Activated naive CD8-positive, alpha-beta T cell treated with anti-CD3 and anti-CD28 coated beads, Interleukin-2, amount 50 U/mL, for 24 hours (primary cell): ENCODE data around the gene B4GALNT1.

Source experiments
- ATAC-seq: fragments of 150-1000 bp; cut with Tn5 transposase; one replicate; pipeline ENCODE4 v1.10.0; 2021
- DNase-seq: peaks from one replicate; pipeline ENCODE4 v3.0.0; 2021
- H3K27ac Mint-ChIP-seq: one replicate; pipeline ENCODE4 v1.8.0; 2021; ENCODE audit warnings: mild to moderate bottlenecking, mixed read lengths
- H3K27me3 Mint-ChIP-seq: one replicate; pipeline ENCODE4 v1.8.0; 2021; ENCODE audit warnings: mixed read lengths
- H3K36me3 Mint-ChIP-seq: one replicate; pipeline ENCODE4 v1.8.0; 2021; ENCODE audit warnings: low read depth, mixed read lengths
- H3K4me1 Mint-ChIP-seq: one replicate; pipeline ENCODE4 v1.8.0; 2021; ENCODE audit warnings: mixed read lengths
- H3K4me3 Mint-ChIP-seq: one replicate; pipeline ENCODE4 v1.8.0; 2021; ENCODE audit warnings: mild to moderate bottlenecking, moderate library complexity, mixed read lengths
- H3K9me3 Mint-ChIP-seq: one replicate; pipeline ENCODE4 v1.8.0; 2021; ENCODE audit warnings: mixed read lengths

Gene B4GALNT1

DNA sequence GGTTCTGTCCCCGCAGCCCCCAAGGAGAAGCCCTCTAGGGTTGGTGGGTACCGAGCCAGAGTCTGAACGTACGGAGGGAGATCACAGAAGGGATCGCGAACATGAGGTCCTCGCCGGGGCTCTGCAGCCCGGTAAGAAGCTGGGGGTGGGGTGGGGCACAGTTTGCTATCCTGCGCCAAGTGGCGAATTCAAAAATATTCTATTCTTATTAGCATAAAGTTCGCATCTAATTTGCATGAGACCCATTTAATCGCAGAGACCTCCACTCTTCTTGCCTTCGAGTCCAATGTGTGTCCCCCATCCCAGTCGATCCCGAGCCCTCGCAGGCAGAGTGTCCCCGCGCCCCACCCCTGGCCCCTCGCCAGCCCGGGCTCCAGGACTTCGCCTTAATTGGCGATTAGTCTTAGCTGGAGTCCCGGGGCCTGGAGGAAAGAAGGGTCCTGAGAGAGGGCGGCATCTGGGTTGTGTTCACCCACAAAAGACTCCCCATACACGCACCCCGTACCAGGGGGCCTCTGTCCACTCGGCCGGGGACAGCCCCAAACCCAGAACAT, 22.4 kb downstream of the B4GALNT1 start:
- H3K36me3 Mint-ChIP-seq = no peaks in the 10 kb centered on the region
- H3K4me3 Mint-ChIP-seq = peak overlapping the region; percentile 56
- ATAC-seq = no peak
- H3K27ac Mint-ChIP-seq = no peak overlapping the region
- H3K4me1 Mint-ChIP-seq = peaks cover 12% of the 10 kb centered on the region
- no peaks in the 10 kb centered on the region for H3K9me3 Mint-ChIP-seq
- peaks cover 12% of the 10 kb centered on the region for H3K27me3 Mint-ChIP-seq
- DNase-seq = no peak

DNA sequence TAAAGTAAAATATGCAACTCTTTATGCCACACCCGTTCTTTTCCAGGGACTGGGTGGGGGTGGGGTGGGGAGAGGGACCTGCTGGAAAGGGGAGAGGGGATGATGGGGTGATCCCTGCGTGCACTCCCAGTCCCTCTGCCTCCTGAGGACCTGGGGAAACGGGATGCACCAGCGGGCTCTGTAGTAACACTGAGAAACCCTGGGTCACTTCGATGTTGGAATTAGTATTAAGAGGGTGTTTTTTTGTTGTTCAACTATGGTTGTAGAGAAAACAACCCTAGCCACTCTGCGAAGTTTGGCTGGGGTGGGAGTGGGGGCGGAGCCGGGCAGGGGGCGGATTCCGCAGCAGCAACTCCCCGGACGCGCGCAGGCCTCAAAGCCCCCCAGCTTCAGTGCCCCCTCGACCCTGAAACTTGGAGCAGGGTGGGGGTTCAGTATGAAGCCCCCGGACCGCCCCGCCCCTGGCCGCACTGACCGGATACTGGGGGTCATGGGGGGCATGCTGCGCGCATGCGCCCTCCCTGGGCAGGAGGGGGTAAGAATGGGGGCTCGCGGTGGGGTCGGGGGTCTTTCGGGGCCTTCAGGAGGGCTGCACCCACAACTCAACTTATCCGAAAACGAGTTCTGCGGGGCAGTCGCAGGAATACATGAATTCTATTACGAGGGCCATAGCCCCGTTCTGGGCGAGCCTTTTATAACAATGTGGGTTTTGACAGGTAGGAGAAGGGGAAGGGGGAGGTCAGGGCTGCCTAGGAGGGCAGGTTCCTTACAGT, 23.0 kb downstream of the B4GALNT1 start:
- Mint-ChIP-seq H3K27ac (no peak overlapping the region), H3K4me3 (peak overlapping the region; percentile 56), H3K9me3 (no peaks in the 10 kb centered on the region), H3K36me3 (no peaks in the 10 kb centered on the region), H3K4me1 (peaks cover 17% of the 10 kb centered on the region), H3K27me3 (peaks cover 7% of the 10 kb centered on the region)
- ATAC-seq (no peak), DNase-seq (no peak)

DNA sequence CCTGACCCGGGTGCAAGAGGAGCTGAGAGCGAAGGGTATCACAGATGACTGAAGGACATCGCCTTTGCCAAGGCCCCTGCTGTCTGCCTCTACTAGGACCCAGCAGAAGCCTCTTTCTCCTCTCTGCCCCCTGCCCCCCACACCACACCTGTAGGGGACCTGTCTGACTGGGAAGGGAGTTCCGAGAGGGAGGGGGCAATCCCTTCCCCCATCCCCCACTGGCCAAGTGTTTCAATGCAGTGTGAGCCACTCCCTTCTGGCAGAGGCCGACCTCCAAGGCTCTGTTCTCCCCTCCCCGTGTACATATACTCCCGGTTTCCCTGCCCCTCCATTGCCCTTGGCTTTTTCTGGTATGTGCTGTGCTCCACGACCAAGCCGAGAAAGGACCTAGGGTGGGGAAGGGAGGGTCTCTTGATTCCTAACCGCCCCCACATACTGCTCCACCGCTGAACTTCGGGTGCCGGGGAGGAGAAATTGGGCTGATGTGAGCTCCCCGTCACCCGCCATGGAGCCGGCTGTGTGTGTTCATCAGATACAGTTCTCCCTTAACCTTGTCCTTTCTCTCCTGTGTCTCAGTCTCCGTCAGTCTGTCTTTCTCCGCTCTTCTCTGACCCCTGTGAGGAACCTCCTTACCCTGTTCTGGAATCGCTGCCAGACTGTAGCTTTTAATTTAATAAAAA, 23.8 kb downstream of the B4GALNT1 start:
- DNase-seq (no peak), ATAC-seq (no peak)
- no peak overlapping the region for H3K4me3 Mint-ChIP-seq
- no peaks in the 10 kb centered on the region for H3K36me3 Mint-ChIP-seq
- H3K27me3 Mint-ChIP-seq = peaks cover 7% of the 10 kb centered on the region
- peaks cover 20% of the 10 kb centered on the region for H3K4me1 Mint-ChIP-seq
- H3K9me3 Mint-ChIP-seq = no peaks in the 10 kb centered on the region
- H3K27ac Mint-ChIP-seq = no peak overlapping the region

DNA sequence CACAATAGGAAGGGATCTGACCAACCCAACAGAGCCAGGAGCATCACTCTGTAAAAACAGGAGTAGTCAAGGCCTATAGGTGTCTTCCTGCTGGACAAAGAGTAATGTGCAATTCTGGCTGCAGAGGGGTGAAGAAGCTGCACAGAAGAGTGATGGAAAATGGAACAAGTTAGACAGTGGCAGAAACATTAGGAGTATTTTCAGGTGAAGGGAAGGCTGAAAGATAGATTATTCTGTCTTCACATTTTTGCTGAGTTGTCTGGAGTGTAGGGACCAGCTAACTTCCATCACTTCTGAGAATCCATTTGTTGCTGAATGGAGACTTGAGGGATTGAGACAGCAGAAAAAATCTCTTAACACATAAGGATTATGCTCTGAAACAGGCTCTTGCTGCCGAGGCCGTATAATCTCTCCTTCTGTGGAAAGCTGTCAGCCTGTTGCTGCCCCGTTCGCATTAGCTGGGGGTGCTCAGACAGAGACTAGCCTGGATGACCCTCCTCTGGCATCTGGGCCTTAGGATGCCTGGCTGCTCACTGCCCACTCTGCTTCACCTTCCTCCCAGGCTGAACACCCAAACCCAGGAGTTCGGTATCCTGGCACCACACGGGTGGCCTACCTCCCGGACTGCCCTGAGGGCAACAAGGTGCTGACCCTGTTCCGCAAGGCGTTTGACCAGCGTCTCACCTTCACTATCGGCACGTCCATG, 24.9 kb downstream of the B4GALNT1 start:
- Mint-ChIP-seq H3K27ac (no peak overlapping the region), H3K4me3 (no peak overlapping the region), H3K27me3 (peaks cover 7% of the 10 kb centered on the region), H3K36me3 (no peaks in the 10 kb centered on the region), H3K4me1 (peaks cover 30% of the 10 kb centered on the region), H3K9me3 (no peaks in the 10 kb centered on the region)
- ATAC-seq (no peak), DNase-seq (no peak)

GRCh38 chr12:57606821-57607220, 26.2 kb downstream of the B4GALNT1 start:
- Mint-ChIP-seq H3K36me3 (peaks cover 2% of the 10 kb centered on the region), H3K4me3 (no peak overlapping the region), H3K27me3 (peaks cover 5% of the 10 kb centered on the region), H3K9me3 (no peaks in the 10 kb centered on the region), H3K27ac (no peak overlapping the region), H3K4me1 (peaks cover 30% of the 10 kb centered on the region)
- DNase-seq (no peak), ATAC-seq (no peak)

DNA sequence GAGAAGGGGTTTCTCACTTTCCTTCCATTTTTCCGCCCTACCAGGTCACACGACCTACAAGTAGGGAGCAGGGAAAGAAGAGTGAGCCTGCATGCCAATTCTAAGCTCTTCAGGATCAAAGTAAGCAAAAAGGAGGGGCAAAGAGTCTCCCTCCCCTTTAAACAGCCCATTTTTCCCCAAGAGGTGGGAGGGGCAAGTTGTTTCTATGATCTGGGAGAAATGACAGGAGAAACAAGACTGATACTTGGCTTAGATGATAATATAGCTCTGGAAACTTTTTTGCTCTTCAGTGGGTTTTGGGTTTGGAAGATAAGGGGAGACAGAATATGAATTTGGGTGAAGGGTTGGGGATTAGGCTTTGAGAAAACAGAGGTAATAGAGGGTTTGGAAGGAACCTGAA, 26.6 kb downstream of the B4GALNT1 start:
- no peak for ATAC-seq
- H3K4me1 Mint-ChIP-seq = peaks cover 30% of the 10 kb centered on the region
- H3K9me3 Mint-ChIP-seq = no peaks in the 10 kb centered on the region
- H3K27ac Mint-ChIP-seq = no peak overlapping the region
- no peak overlapping the region for H3K4me3 Mint-ChIP-seq
- DNase-seq = no peak
- peaks cover 5% of the 10 kb centered on the region for H3K27me3 Mint-ChIP-seq
- peaks cover 2% of the 10 kb centered on the region for H3K36me3 Mint-ChIP-seq

GRCh38 chr12:57605811-57606311, 27.1 kb downstream of the B4GALNT1 start:
- peaks cover 5% of the 10 kb centered on the region for H3K27me3 Mint-ChIP-seq
- H3K9me3 Mint-ChIP-seq = no peaks in the 10 kb centered on the region
- ATAC-seq (no peak), DNase-seq (no peak)
- peaks cover 2% of the 10 kb centered on the region for H3K36me3 Mint-ChIP-seq
- H3K4me1 Mint-ChIP-seq = peaks cover 28% of the 10 kb centered on the region
- H3K4me3 Mint-ChIP-seq = peak overlapping the region; percentile 80
- H3K27ac Mint-ChIP-seq = no peak overlapping the region

DNA sequence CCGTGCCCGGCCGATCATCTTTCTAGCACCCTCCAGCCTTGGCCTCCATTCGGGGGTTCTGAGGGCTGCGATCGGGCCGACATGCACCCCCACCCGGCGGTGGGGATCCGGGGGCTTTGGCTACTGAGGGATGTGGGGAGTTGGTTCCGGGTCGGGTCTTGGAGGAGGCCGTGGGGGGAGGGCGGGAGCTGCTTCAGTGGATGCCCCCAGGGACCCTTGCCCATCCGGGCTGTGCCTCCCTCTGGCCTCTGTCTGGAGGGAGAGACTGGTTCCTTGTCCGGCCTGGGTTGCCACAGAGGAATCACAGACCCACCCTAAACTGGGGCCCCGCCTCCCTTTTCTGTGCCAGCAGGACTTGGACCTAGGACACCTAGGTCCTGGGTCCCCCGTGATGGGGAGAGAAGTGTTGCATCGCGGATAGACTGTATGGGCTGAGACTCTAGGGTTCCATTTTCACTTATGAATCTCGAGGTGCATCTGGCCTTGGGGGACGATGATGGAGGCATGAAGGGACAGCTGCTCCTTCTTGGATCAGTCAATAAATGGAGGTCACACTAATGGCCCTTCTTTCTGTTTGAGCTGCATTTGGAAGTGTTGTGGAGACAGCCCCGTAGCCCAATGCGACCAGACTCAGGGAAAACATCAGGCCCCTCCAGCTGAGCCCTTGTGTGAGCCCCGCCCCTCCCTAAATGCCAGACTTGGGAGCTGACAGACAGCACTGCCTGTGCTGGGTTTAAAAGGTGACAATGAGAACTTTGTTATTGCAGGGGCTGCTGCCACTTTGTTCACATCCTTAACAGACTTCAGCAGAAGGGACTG, 27.8 kb downstream of the B4GALNT1 start:
- DNase-seq (peak; percentile 16), ATAC-seq (no peak)
- peak overlapping the region; percentile 65 for H3K27ac Mint-ChIP-seq
- no peaks in the 10 kb centered on the region for H3K9me3 Mint-ChIP-seq
- peaks cover 2% of the 10 kb centered on the region for H3K36me3 Mint-ChIP-seq
- peaks cover 21% of the 10 kb centered on the region for H3K4me1 Mint-ChIP-seq
- peak overlapping the region; percentile 80 for H3K4me3 Mint-ChIP-seq
- H3K27me3 Mint-ChIP-seq = peaks cover under 1% of the 10 kb centered on the region

DNA sequence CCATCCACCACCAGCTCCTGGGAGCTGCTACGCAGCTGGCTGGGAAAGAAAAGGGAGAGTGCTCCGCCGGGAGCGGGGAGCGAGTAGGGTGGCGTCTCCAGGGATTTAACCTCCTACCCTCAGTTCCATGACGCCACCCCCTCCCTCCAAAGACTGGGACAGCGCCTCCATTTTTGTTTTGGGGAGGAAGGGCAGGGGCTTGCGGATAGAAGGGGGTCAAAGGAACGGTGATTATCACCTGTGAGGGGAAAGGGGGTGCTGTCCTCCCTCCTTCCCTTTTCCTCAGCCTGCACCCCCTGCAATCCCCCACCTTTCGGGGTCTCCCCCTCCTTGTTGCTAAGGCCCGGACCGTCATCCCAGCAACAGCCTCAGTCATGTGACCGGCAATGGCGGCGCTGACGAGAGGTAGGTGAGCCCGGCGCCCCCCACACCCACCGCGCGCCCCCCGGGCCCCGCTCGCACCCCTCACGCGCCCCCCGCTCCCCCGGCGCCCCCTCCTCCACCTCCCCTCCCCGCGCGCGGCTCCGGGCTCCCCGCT, 28.5 kb downstream of the B4GALNT1 start, which contains the start of gene DTX3:
Gene DTX3, plus strand, starts transcription at position 371 of the 538 bp plus-strand sequence. CDS start 1,694 bp downstream, outside the sequence.
- H3K4me1 Mint-ChIP-seq = peaks cover 21% of the 10 kb centered on the region
- peak; percentile 25 for ATAC-seq
- peak within 1 kb of the TSS; percentile 80 for H3K4me3 Mint-ChIP-seq
- peaks cover 2% of the 10 kb centered on the region for H3K36me3 Mint-ChIP-seq
- peak; percentile 39 for DNase-seq
- no peaks in the 10 kb centered on the region for H3K27me3 Mint-ChIP-seq
- no peaks in the 10 kb centered on the region for H3K9me3 Mint-ChIP-seq
- H3K27ac Mint-ChIP-seq = peak within 1 kb of the TSS; percentile 77

- Mint-ChIP-seq H3K36me3 (peaks cover 3% of the 10 kb centered on the region), H3K4me1 (peaks cover 21% of the 10 kb centered on the region), H3K27me3 (no peaks in the 10 kb centered on the region), H3K4me3 (peak overlapping the region; percentile 80), H3K27ac (peak overlapping the region; percentile 64), H3K9me3 (no peaks in the 10 kb centered on the region)
- DNase-seq (no peak), ATAC-seq (no peak)
Observed at GRCh38 chr12:57603815-57604453, 29.1 kb downstream of the B4GALNT1 start.

- peak overlapping the region; percentile 80 for H3K4me3 Mint-ChIP-seq
- peaks cover 21% of the 10 kb centered on the region for H3K4me1 Mint-ChIP-seq
- ATAC-seq (no peak), DNase-seq (no peak)
- peaks cover 5% of the 10 kb centered on the region for H3K36me3 Mint-ChIP-seq
- no peaks in the 10 kb centered on the region for H3K27me3 Mint-ChIP-seq
- peak overlapping the region; percentile 64 for H3K27ac Mint-ChIP-seq
- no peaks in the 10 kb centered on the region for H3K9me3 Mint-ChIP-seq
Observed at GRCh38 chr12:57603324-57603723, 29.7 kb downstream of the B4GALNT1 start.

GRCh38 chr12:57602544-57602943, 30.5 kb downstream of the B4GALNT1 start:
- no peaks in the 10 kb centered on the region for H3K9me3 Mint-ChIP-seq
- no peaks in the 10 kb centered on the region for H3K27me3 Mint-ChIP-seq
- no peak for ATAC-seq
- DNase-seq = no peak
- peaks cover 21% of the 10 kb centered on the region for H3K4me1 Mint-ChIP-seq
- H3K27ac Mint-ChIP-seq = no peak overlapping the region
- no peak overlapping the region for H3K4me3 Mint-ChIP-seq
- peaks cover 8% of the 10 kb centered on the region for H3K36me3 Mint-ChIP-seq

GRCh38 chr12:57600395-57600794, 32.6 kb downstream of the B4GALNT1 start:
- H3K36me3 Mint-ChIP-seq = peaks cover 15% of the 10 kb centered on the region
- H3K27me3 Mint-ChIP-seq = no peaks in the 10 kb centered on the region
- H3K27ac Mint-ChIP-seq = no peak overlapping the region
- peaks cover 16% of the 10 kb centered on the region for H3K4me1 Mint-ChIP-seq
- no peak overlapping the region for H3K4me3 Mint-ChIP-seq
- no peak for ATAC-seq
- H3K9me3 Mint-ChIP-seq = no peaks in the 10 kb centered on the region
- DNase-seq = no peak
